Left ventricle myocardium superior (tissue), 1 donor: ENCODE data around the gene ALDOA. TPM values are rescaled to one million over a fixed set of nuclear protein-coding genes. Genes with fewer than 3 reads are reported as not detected.
"Not testable (repeated sequence)": the region's sequence is repeated elsewhere in the genome, so short reads cannot be mapped to it uniquely, and the experiment has no call there.

Source experiments
- ATAC-seq: fragments of 200-7000 bp; cut with Tn5 transposase; one replicate; pipeline ENCODE4 v1.9.1; 2020; ENCODE audit warnings: mild to moderate bottlenecking, moderate library complexity
- DNase-seq: peaks from one replicate; pipeline ENCODE4 v3.0.0-alpha.2; 2020
- intact Hi-C: fragments of 100-400 bp; cut with micrococcal nuclease; formaldehyde crosslinking; loops from one replicate; pipeline ENCODE4 v1.11.0; 2022
- total RNA-seq: library from RNA; stranded (reverse); fragmentation: NEBNext Ultra II Directional; extraction: Animal tissue kit (Norgen Biotek cat#: 25700); gene quantifications from one replicate; pipeline ENCODE4 v1.2.1, GENCODE V29; 2021
- donor health status: DM: no; HTN: yes; CAD: no; lungs with severe emphysema.

The ALDOA gene
- total RNA-seq, 1 donor from 2014 or later, result 4,258 TPM

DNA sequence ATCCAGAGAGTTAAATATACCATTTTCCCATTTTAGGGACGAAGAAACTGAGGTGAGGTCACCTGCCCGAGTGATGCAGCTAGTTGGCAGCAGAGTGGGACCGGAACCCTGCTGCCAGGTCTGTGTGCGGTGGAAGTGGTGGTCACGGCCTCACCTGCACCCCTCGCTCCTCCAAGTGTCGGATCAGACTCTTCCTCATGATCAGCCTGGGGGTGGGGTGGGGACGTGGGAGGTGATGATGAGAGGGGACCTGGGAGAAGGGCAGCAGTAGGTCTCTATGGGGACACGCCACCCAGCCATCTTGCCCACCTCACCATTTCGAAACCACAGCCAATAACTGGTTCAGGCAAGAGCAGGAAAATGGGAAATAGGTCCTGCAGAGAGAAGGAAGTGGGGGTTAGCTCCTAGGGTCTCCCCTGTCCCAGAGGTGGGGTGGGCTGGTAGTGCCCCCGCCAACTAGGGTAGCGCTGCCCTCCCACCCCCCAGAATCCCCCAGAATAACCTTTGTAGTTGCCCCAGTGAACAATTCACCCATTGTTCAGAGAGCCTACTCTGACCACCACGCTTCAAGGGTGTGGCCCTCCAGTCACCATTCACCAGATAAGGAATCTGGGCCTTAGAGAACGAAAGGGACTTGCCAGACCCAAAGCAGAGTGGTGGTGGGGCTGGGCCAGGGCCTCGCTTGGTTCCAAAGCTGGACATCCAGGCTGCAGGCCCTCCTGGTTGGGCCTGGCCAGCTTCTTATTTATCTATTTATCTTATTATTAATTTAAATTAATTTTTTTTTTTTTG, 42.7 kb downstream of the ALDOA start:
- DNase-seq (no peak), ATAC-seq (no peak)
- intact Hi-C loops, result no loop called here

DNA sequence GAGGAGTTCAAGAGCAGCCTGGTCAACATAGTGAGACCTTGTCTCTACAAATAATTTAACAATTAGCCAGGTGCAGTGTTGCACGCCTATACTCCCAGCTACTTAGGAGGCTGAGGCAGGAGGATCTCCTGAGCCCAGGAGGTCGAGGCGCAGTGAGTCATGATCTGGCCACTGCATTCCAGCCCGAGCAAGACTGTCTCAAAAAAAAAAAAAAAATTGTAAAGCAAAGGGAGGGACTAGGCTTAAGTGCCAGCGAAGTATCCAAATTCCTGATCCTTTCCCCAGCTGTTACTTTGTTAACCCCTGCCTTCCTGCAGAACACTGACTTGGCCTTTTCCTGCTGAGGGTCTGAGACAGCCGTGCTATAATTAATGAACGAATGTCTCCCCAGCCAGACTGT, 45.1 kb downstream of the ALDOA start:
- intact Hi-C loops, result no loop called here
- DNase-seq (no peak), ATAC-seq (no peak)

DNA sequence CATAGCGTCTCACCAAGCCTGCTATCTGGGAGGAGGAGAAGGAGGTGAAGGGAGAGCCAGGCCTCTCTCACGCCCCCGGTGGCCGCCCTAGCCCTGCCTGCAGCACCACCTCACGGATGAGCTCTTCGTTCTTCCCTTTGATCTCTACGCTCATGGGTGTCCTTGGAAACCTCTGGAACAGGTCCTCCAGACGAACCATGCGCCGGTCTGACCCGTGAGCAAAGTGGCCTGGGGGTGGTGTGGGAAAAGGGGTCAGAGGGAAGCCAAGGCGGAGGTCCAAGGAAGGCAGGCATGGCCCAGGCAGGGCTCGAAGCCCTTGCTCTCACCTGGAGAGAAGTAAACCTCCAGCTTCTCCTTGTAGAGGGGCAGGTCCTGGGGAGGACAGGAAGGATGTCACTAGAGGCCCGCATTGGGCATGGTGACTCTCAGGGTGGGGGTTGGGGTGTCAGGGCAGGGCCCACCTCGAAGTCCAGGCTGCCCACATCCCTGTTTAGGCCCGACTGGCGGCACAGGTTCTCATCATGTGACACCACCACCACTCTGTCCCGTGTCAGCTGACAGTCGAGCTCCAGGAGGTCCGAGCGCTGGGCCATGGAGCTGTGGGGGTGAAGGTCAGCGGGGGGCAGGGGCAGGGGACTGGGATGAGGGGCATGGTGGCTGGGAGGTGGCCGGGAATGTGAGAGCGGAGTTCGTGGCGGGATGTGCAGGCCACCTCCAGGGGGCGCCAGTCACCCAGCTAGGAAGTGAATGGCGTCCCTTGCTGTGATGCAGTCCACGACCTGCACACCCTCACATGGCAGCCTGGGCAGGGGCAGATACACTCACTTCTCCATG, 46.9 kb downstream of the ALDOA start:
- peak; percentile 56 for ATAC-seq
- intact Hi-C loops, result no loop called here
- peak; percentile 78 for DNase-seq

DNA sequence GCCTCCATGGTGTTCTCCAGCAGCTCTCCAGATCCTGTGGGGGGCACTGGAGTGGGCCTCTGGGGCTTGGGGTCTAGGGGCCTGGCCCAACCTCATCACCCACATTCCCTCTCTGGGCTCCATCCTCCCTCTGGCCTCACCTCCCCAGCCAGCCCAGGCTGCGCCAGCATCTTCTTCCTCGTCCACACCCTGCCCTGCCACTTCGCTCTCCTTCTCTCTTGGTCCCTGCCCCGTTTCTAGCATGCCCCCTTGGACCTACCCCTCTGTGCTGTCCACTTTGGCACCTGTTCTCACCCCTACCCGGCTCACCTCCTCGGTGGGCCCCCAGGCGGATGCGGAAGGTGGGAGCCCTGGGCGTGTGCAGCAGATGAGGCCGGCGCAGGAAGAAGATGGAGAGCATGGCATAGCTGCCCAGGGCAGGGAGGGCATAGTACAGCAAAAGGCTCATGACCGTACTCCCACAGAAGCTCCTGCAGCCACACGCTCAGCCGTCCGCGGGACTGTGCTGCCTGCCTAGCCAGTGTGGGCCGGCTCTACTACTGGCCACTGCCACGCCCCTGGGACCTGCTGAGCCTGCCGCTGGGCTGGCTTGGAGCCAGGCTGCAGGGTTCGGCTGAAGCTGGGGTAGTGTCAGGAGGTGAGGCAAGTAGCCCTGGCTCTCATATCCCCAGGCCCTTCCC, 47.6 kb downstream of the ALDOA start, which contains the start of gene GDPD3:
TSS of gene GDPD3 (minus strand) at position 507 of the 680 bp plus-strand sequence. CDS start at position 448, 59 bp downstream.
- intact Hi-C loops, result no loop called here
- DNase-seq, result peak; percentile 75

DNA sequence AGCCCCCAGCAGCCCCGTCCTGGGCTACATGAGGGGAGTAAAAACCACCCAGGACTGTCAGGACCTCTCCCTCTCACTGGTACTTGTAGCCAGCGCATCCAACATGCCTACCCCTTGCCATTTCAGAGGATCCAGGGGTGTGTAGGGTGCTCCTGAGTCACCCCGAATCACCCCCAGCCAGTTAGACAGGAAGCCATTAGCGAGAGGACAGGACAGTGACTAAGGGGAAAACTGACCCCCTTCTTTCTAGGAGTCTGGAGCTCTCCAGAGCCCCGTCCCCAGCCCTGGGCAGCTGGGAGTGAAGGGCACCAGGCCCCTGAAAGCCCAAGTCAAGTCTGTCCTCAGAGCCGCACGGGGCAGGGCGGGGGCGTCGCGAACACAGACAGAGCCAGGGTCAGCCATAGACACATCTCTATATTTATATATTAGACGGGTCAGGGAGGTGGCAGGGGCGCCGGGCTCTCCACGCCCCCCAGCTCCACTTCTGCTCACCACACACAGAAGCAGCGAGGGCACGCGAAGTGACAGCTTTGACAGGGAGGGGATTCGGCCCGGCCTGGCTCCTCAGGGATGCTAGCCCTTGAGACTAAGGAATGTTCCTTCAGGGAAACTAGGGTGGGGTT, 48.3 kb downstream of the ALDOA start:
- ATAC-seq (no peak), DNase-seq (no peak)
- intact Hi-C loops, result no loop called here

More for the DNA sequence above, 47.6 kb downstream of the ALDOA start, which contains the start of gene GDPD3:
- ATAC-seq, result peak; percentile 66

DNA sequence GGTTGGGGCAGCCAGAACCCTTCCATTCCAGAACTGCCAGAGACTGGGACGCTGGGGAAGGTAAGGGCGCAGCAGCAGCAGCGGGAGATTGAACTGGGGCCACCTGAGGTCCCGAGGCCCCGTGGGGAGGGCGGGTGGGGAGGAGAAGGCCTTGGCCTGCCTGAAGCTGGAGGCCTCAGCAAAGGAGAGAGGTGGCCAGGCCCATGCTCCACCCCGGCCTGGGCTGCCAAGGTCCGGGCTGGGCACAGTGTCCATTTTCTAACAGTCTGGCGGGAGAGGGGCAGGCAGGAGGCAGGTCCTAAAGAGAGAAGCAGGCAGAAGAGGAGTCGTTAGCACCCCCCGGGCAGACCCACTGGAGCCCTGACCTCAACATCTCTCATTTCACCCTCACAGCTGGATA, 48.9 kb downstream of the ALDOA start:
- intact Hi-C loops, result no loop called here
- DNase-seq (no peak), ATAC-seq (no peak)

DNA sequence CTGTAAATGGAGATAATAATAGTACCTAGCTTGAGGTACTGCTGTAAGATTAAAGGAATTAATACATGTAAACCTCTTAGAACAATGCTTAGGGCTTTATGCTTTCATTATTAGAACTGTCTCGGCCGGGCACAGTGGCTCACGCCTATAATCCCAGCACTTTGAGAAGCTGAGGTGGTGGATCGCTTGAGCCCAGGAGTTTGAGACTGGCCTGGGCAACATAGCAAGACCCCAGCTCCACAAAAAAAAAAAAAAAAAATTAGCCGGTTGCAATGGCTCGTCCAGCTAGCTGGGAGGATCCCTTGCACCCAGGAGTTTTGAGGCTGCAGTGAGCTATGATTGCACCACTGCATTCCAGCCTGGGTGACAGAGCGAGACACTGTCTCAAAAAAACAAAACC, 49.3 kb downstream of the ALDOA start:
- intact Hi-C loops, DNase-seq, ATAC-seq: not testable (repeated sequence)

DNA sequence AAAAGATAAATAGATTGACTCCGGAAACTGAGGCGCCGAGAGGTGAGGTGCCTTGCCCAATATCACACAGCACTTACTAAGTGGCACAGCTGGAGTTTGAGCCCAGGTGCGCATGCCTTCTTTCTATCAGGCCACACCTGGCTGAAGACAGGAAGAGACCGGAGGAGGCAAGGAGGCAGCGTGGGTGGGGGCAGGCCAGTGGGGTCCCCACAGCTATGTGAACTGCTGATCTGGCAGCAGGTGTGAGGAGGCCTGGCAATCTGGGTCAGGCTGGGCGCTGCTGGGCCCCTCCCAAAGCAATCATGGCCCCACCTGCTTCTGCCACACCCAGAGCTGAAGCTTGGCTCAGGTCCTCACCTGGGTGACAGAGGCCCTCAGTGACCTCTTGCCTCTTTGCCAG, 49.7 kb downstream of the ALDOA start:
- intact Hi-C loops, result no loop called here
- no peak for ATAC-seq

DNA sequence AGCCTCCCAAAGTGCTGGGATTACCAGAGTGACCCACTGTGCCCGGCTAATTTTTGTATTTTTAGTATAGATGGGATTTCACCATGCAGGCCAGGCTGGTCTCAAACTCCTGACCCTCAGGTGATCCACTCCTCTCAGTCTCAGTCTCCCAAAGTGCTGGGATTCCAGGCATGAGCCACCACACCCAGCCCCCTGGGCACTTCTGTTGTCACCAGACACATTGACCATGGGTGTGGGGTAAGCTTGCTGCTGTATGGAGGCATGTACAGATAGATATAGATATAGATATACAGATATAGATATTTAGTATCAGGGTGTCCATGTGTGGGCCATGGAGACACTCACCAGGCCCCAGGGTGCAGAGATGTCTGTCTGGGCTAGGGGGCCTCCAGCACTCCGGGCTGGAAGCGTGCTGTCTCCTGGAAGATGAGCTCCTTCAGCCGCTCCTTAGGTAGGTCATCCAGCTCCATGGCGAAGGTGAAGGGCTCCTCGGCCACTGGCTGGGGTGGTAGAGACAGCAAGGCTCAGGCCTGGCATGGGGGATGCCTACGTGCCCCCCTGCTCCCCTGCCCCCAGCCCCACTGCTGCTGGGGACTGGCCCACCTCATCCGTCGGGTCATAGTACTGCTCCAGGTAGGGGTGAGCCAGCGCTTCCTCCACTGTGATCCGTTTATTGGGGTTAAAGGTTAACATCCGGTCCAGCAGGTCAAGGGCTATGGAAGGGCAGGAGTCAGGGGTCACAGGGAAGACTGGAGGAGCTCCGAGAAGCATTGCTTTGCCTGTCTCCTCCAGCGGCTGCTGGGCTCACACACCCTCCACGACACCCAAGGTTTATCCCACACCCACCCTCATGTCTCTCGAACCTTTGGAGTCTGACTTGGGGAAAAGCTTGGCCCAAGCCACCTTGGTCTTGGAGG, 51.0 kb downstream of the ALDOA start:
- ATAC-seq (no peak), DNase-seq (no peak)
- intact Hi-C loops, result no loop called here

More for the DNA sequence above, 49.7 kb downstream of the ALDOA start:
- no peak for DNase-seq

DNA sequence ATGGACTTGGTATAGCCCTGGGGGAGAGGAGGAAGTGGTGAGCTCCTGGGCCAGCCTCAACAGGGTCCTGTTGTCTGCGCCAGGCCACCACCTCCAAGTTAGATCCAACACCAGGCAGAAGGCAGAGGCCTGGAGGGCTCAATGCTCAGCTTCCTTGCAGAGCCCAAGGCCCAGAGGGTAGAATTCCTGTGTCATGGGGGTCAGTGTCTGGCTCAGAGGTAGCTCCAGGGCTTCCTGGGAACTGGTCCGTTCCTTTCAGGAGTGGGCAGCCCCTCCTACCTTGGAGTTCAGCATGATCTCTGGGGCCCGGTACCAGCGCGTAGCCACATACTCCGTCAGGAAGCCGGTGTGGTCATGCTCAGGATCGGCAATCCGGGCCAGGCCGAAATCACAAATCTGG, 52.2 kb downstream of the ALDOA start:
- no peak for DNase-seq
- no peak for ATAC-seq
- intact Hi-C loops, result no loop called here

DNA sequence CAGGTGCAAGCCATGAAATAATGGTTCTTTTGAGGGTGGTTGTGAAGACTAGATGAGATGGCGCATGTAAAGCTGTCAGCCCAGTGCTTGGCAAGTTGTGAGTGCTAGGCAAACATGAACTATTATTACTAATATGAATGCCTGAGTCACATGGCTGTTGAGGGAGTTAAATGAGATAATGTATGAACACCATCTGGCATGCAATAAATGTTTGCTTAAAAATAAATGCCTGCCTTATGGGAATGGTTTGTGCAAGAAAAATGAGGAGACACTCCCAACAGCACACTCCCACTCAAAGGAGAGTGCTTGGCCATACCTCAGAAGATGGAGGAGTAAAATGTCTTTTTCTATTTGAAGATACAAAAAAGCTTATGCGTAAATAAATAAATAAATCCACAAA, 53.9 kb downstream of the ALDOA start:
- DNase-seq, result no peak
- intact Hi-C loops, result no loop called here
- ATAC-seq, result no peak

Other genes starting within 250 kb of the ALDOA start
- gene PAGR1, start 249.6 kb upstream of the ALDOA start, total RNA-seq, result 16.2 TPM
- gene MVP, start 245.3 kb upstream of the ALDOA start, total RNA-seq, result 47.0 TPM
- 65.8 TPM for gene CDIPT, start 202.5 kb upstream of the ALDOA start, total RNA-seq
- 0.22 TPM for gene SEZ6L2, start 166.2 kb upstream of the ALDOA start, total RNA-seq
- 0.37 TPM for gene ASPHD1, start 165.3 kb upstream of the ALDOA start, total RNA-seq
- gene KCTD13, start 139.5 kb upstream of the ALDOA start, total RNA-seq, result 5.5 TPM
- gene TMEM219, start 103.7 kb upstream of the ALDOA start, total RNA-seq, result 66.2 TPM
- gene TAOK2, start 91.9 kb upstream of the ALDOA start, total RNA-seq, result 34.9 TPM
- gene HIRIP3, start 70.1 kb upstream of the ALDOA start, total RNA-seq, result 19.4 TPM
- 31.3 TPM for gene INO80E, start 69.5 kb upstream of the ALDOA start, total RNA-seq
- 0.82 TPM for gene DOC2A, start 54.7 kb upstream of the ALDOA start, total RNA-seq
- gene C16orf92, start 42.6 kb upstream of the ALDOA start, total RNA-seq, result not detected
- not detected for gene TLCD3B, start 34.5 kb upstream of the ALDOA start, total RNA-seq
- gene PPP4C, start 10.2 kb downstream of the ALDOA start, total RNA-seq, result 33.1 TPM
- 0.79 TPM for gene TBX6, start 26.2 kb downstream of the ALDOA start, total RNA-seq
- gene YPEL3, start 30.5 kb downstream of the ALDOA start, total RNA-seq, result 66.0 TPM
- gene GDPD3, start 47.8 kb downstream of the ALDOA start, total RNA-seq, result 2.0 TPM
- gene MAPK3, start 57.5 kb downstream of the ALDOA start, total RNA-seq, result 44.7 TPM
- gene CORO1A, start 117.8 kb downstream of the ALDOA start, total RNA-seq, result 10.3 TPM
- 49.5 TPM for gene BOLA2B, start 127.9 kb downstream of the ALDOA start, total RNA-seq
- 16.5 TPM for gene SLX1A, start 128.1 kb downstream of the ALDOA start, total RNA-seq
- gene SULT1A3, start 133.5 kb downstream of the ALDOA start, total RNA-seq, result 12.5 TPM
- gene NPIPB13, start 182.7 kb downstream of the ALDOA start, total RNA-seq, result 3.5 TPM